GM12892 (cell line): Measurements from ENCODE around the gene AFDN.
A peak's percentile ranks its signal among the peaks of the same experiment; 100 is the strongest.

Experiments
- DNase-seq: peaks from one replicate; pipeline ENCODE4 v3.0.0; 2011; ENCODE audit not compliant: insufficient read length
- FAIRE-seq: peaks from 2 replicates; lab custom pipeline; 2011; peaks lifted over from hg19 to GRCh38; lab: Jason Lieb, UNC
- POLR2A ChIP-seq: IDR thresholded peaks from 2 replicates; pipeline ENCODE4 v1.6.1; 2011; ENCODE audit warnings: low read depth, low read length, control low read depth
- POLR2AphosphoS5 ChIP-seq: IDR thresholded peaks from 2 replicates; pipeline ENCODE4 v1.6.1; 2011; ENCODE audit warnings: low read depth, low read length, control low read depth
- TAF1 ChIP-seq: IDR thresholded peaks from 2 replicates; pipeline ENCODE4 v1.6.1; 2011; ENCODE audit warnings: low read depth, mild to moderate bottlenecking, control low read depth, low read length, borderline replicate concordance

Gene AFDN

GRCh38 chr6:167820681-167821080, 6.0 kb upstream of the AFDN start:
- FAIRE-seq = no peak
- DNase-seq = no peak
- TF ChIP-seq TAF1 (no peak), POLR2A (no peak), POLR2AphosphoS5 (no peak)

- FAIRE-seq = no peak
- TF ChIP-seq TAF1 = no peak
- DNase-seq = no peak
Observed at GRCh38 chr6:167824591-167825331, 1.9 kb upstream of the AFDN start.

GRCh38 chr6:167825332-167826229, 1.1 kb upstream of the AFDN start:
- DNase-seq (no peak), FAIRE-seq (no peak)

GRCh38 chr6:167826230-167826895, 348 bp upstream of the AFDN start:
- DNase-seq = peak; percentile 71
- FAIRE-seq = peak; percentile 90
- TF ChIP-seq POLR2A = no peak
- TF ChIP-seq TAF1 = no peak
- TF ChIP-seq POLR2AphosphoS5 = no peak

More at GRCh38 chr6:167825332-167826229, 1.1 kb upstream of the AFDN start:
- TF ChIP-seq TAF1 = no peak
- no peak for TF ChIP-seq POLR2AphosphoS5
- TF ChIP-seq POLR2A = no peak

DNA sequence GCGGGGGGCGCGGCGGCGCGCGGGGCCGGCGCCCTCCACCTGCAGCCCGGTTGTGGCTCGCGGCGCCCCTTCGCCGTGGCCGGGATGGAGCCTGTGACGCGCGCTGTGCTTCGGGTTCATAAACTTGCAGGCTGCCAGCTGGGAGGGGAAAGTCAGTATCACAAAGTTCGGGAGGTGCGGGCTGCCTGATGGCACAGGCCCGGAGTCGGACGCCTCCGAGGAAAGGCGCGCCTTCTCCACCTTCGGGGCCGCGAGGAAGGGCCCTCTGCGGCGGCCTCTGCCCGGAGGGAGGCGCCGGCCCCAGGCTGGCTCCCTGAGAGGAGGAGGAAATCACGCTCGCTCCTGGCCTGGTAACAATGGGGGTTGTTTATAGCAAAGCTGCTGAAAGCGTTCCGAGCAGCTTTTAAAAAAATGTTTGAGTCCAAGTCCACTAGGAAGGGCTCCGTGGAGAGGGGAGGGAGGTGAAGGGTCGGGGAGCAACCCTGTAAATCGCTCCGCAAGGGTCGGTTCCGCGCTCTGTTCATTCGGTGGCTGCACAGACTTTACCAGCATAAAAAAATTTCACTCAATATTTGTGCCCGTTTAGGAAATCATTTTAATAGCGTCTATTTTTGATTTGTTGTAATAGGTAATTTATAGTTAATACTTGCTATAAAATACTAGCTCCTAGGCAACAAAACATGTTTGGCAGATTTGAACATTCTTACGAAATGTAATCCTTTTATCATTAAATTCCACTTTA, 1.0 kb downstream of the AFDN start:
- no peak for TF ChIP-seq POLR2AphosphoS5
- no peak for TF ChIP-seq POLR2A
- no peak for TF ChIP-seq TAF1
- peak; percentile 38 for DNase-seq
- peak; percentile 51 for FAIRE-seq

DNA sequence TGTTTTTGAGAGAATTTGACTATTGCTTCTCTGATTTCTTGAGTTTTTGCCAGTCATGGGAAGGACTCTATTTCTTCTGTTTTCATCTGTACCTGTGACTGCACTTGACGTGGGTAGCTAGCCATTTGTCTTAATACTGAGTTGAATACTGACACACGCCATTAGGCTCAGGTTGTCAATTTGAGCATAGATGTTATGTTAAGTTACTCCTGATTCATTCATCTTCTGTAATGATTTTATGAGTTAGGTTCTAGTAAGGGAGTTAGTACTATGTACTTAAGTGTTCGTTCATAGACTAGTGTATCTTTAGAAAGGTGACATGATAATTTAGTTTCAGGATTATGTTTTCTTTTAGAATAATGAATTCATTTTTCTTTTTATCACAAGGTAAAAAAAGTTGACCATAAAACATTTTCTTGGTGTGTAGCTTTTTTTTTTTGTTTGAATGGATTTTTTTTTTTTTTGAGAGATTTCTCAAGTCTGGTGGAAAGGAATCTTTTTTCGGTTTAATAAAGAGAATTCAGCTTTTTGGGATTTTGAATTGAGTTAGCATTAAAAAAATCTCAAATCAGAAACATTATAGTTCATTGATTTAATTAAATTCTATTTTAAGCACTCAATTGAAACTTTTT, 1.7 kb downstream of the AFDN start:
- no peak for TF ChIP-seq POLR2AphosphoS5
- TF ChIP-seq TAF1 = no peak
- no peak for TF ChIP-seq POLR2A
- no peak for DNase-seq
- FAIRE-seq = peak; percentile 27

- no peak for DNase-seq
- no peak for FAIRE-seq
- TF ChIP-seq TAF1 = no peak
- TF ChIP-seq POLR2AphosphoS5 = no peak
- TF ChIP-seq POLR2A = no peak
Observed at GRCh38 chr6:167829513-167829912, 2.8 kb downstream of the AFDN start.

GRCh38 chr6:167831281-167831828, 4.6 kb downstream of the AFDN start:
- no peak for DNase-seq
- no peak for TF ChIP-seq POLR2A
- TF ChIP-seq TAF1 = no peak
- no peak for TF ChIP-seq POLR2AphosphoS5
- peak; percentile 56 for FAIRE-seq

- DNase-seq (no peak), FAIRE-seq (no peak)
- no peak for TF ChIP-seq TAF1
- TF ChIP-seq POLR2AphosphoS5 = no peak
- TF ChIP-seq POLR2A = no peak
Observed at GRCh38 chr6:167832497-167833395, 6.0 kb downstream of the AFDN start.

DNA sequence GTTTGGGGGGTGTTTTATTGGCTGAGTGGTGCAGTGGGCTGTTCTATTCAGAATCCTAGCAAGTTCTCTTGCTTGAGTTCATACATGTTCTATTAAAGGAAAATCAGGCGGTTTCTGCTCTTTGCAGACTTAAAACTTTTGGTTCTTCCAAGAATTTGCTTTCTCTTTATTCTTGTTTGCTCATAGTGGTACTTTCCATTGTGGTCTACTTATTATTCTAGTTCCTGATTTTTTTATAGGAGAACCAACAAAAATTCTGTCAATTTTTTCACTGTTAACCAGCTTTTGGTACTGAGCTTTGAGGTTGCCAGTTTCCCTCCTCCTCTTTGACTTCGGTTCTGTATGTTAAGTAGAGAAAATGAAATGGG, 6.7 kb downstream of the AFDN start:
- DNase-seq = no peak

More for the DNA sequence above, 6.7 kb downstream of the AFDN start:
- TF ChIP-seq TAF1 (no peak), POLR2A (no peak), POLR2AphosphoS5 (no peak)
- FAIRE-seq = no peak
